HepG2 (cell line): ENCODE results near the gene P3H3. TPM values are rescaled to one million over a fixed set of nuclear protein-coding genes. Genes with fewer than 3 reads are reported as not detected.

Experiments
- BCL6 ChIP-seq: IDR thresholded peaks from 2 replicates; pipeline ENCODE4 v1.6.1; 2016; ENCODE audit warnings: missing genetic modification reagents, missing compliant biosample characterization
- CREB1 ChIP-seq, 2 experiments: fragments of 450-650 bp in 1 of 2; IDR thresholded peaks; 2 replicates each; pipeline ENCODE4 v1.6.1; 2016 to 2017; ENCODE audit warnings: control low read depth in 1 of 2, mild to moderate bottlenecking in 1 of 2, missing compliant biosample characterization in 1 of 2, missing genetic modification characterization in 1 of 2
- ELK4 ChIP-seq: sonication (generic); formaldehyde crosslinking; IDR thresholded peaks from 2 replicates; pipeline ENCODE4 v1.9.0; 2021; ENCODE audit warnings: missing genetic modification reagents, borderline replicate concordance
- JARID2 ChIP-seq: sonication (generic); formaldehyde crosslinking; IDR thresholded peaks from 2 replicates; pipeline ENCODE4 v1.8.1; 2023; ENCODE audit warnings: missing genetic modification reagents, inconsistent platforms; ENCODE audit not compliant: insufficient replicate concordance
- PHF21A ChIP-seq: sonication (generic); formaldehyde crosslinking; IDR thresholded peaks from 2 replicates; pipeline ENCODE4 v1.5.0; 2020; ENCODE audit warnings: mild to moderate bottlenecking, missing genetic modification reagents
- POLR2A ChIP-seq, 2 experiments: IDR thresholded peaks; 2 replicates each; pipeline ENCODE4 v1.6.1; 2011; ENCODE audit warnings: low read depth in 2 of 2, low read length in 2 of 2, mild to moderate bottlenecking in 1 of 2, moderate library complexity in 1 of 2; ENCODE audit not compliant: insufficient read depth in 1 of 2
- SIN3A ChIP-seq: IDR thresholded peaks from 2 replicates; pipeline ENCODE4 v1.6.1; 2011; ENCODE audit warnings: low read depth, mild to moderate bottlenecking, control low read depth, low read length, borderline replicate concordance
- SRSF9 ChIP-seq: fragments of 200-400 bp; formaldehyde crosslinking; IDR thresholded peaks from 2 replicates; pipeline ENCODE4 v1.6.1; 2018; ENCODE audit warnings: borderline replicate concordance, mild to moderate bottlenecking, low read depth, low read length; ENCODE audit not compliant: insufficient read depth, poor library complexity, severe bottlenecking
- TEAD3 ChIP-seq: optimal IDR thresholded peaks from 2 replicates; pipeline ENCODE3; 2016; ENCODE audit warnings: borderline replicate concordance
- TERF1 ChIP-seq: sonication (generic); formaldehyde crosslinking; IDR thresholded peaks from 2 replicates; pipeline ENCODE4 v1.8.0; 2022; ENCODE audit warnings: mild to moderate bottlenecking, missing genetic modification reagents, moderate library complexity
- TMF1 ChIP-seq: sonication (generic); formaldehyde crosslinking; IDR thresholded peaks from 2 replicates; pipeline ENCODE4 v1.8.1; 2022; ENCODE audit warnings: low read depth, missing genetic modification reagents
- ZFP91 ChIP-seq: sonication (generic); formaldehyde crosslinking; IDR thresholded peaks from 2 replicates; pipeline ENCODE4 v1.9.0; 2022; ENCODE audit warnings: missing genetic modification reagents, mild to moderate bottlenecking, borderline replicate concordance
- ZNF318 ChIP-seq: sonication (generic); formaldehyde crosslinking; IDR thresholded peaks from 2 replicates; pipeline ENCODE4 v1.4.0; 2020; ENCODE audit warnings: mild to moderate bottlenecking, missing genetic modification reagents
- ZNF567 ChIP-seq: sonication (generic); formaldehyde crosslinking; IDR thresholded peaks from 2 replicates; pipeline ENCODE4 v1.8.1; 2023; ENCODE audit warnings: mild to moderate bottlenecking, missing genetic modification reagents, borderline replicate concordance
- ZNF607 ChIP-seq: sonication (generic); formaldehyde crosslinking; IDR thresholded peaks from 2 replicates; pipeline ENCODE4 v1.5.1; 2020; ENCODE audit warnings: missing genetic modification reagents, mild to moderate bottlenecking, borderline replicate concordance
- ZNF841 ChIP-seq: sonication (generic); formaldehyde crosslinking; IDR thresholded peaks from 2 replicates; pipeline ENCODE4 v1.8.1; 2023; ENCODE audit warnings: missing genetic modification reagents, borderline replicate concordance
- polyA plus RNA-seq, 8 experiments: library from polyadenylated mRNA; depleted of rRNA in 3 of 8; stranded (reverse) in 7 of 8; unstranded in 1 of 8; fragments of >200 nt; fragmentation: Illumina TruSeq in 4 of 8; extraction: Trizol in 4 of 8; gene quantifications; 2 replicates each; pipeline versions ENCODE4 v1.2.1 to v1.2.3, GENCODE V29; 2011 to 2016; ENCODE audit warnings: low read depth in 4 of 8, missing spikeins in 1 of 8, mixed read lengths in 1 of 8; ENCODE audit not compliant: insufficient read depth in 1 of 8
- total RNA-seq, 5 experiments: library from RNA; depleted of rRNA; stranded (reverse); fragments of >200 nt; fragmentation: Illumina TruSeq; extraction: Trizol; gene quantifications; 2 replicates each; pipeline ENCODE4 v1.2.3, GENCODE V29; 2016; ENCODE audit warnings: low read depth in 1 of 5

Gene P3H3
- total and polyA plus RNA-seq, 2 of the 13 experiments (the other 11 are each of a cell fraction or from before 2014, with no cell fraction given), result 20.1 to 20.5 TPM

- TF ChIP-seq TERF1 (CRISPR knock-in tag) (no peak), ZNF607 (CRISPR knock-in tag) (no peak), ZNF318 (CRISPR knock-in tag) (no peak), TEAD3 (CRISPR knock-in tag) (no peak), SRSF9 (no peak), TMF1 (CRISPR knock-in tag) (no peak), SIN3A (peak; percentile 96), POLR2A (IDR thresholded peaks at IDR 0.05; ENCODE audit: insufficient read depth in 1 of 2, low read depth in 2 of 2, low read length in 2 of 2) (peak; percentile 84 to 95), PHF21A (no peak), CREB1 (IDR thresholded peaks at IDR 0.05) (peak; percentile 91), CREB1 (CRISPR knock-in tag; IDR thresholded peaks at IDR 0.05) (peak; percentile 86), JARID2 (CRISPR knock-in tag) (no peak), ZNF567 (no peak), ZFP91 (no peak), ELK4 (no peak), ZNF841 (CRISPR knock-in tag) (no peak), BCL6 (no peak)
Observed at GRCh38 chr12:6851153-6851920, 23.1 kb downstream of the P3H3 start, which contains the start of gene CDCA3 (continued).
